OCI-LY1 (cell line): ENCODE measurements around the gene POLQ.

ENCODE experiments used
- H2AFZ ChIP-seq: fragments of 200-600 bp; sonication (generic), shearing (Covaris generic); 2 replicates; pipeline ENCODE4 v1.6.0; 2014; ENCODE audit warnings: antibody characterized with exemption, mild to moderate bottlenecking, low read length
- H3F3A ChIP-seq: fragments of 200-600 bp; sonication (generic), shearing (Covaris generic); 2 replicates; pipeline ENCODE4 v1.6.0; 2014; ENCODE audit warnings: mild to moderate bottlenecking, antibody characterized with exemption, low read length, moderate library complexity; ENCODE audit not compliant: insufficient read depth
- H3K27ac ChIP-seq: fragments of 200-600 bp; sonication (generic); 2 replicates; pipeline ENCODE4 v1.5.1; 2014; ENCODE audit warnings: low read length, mixed run types, mild to moderate bottlenecking, low read depth; ENCODE audit not compliant: poor library complexity, severe bottlenecking
- H3K27me3 ChIP-seq: fragments of 200-600 bp; sonication (generic); 2 replicates; pipeline ENCODE4 v1.6.0; 2014; ENCODE audit warnings: antibody characterized with exemption, mild to moderate bottlenecking, low read length, moderate library complexity; ENCODE audit not compliant: insufficient read depth
- H3K36me3 ChIP-seq: fragments of 200-600 bp; sonication (generic); 2 replicates; pipeline ENCODE4 v1.6.1; 2014; ENCODE audit warnings: mild to moderate bottlenecking, antibody characterized with exemption, low read length, moderate library complexity, mixed read lengths; ENCODE audit not compliant: insufficient read depth
- H3K4me1 ChIP-seq: fragments of 200-600 bp; sonication (generic); 2 replicates; pipeline ENCODE4 v1.5.1; 2014; ENCODE audit warnings: mild to moderate bottlenecking, low read length, moderate library complexity; ENCODE audit not compliant: insufficient read depth, severe bottlenecking
- H3K4me2 ChIP-seq: fragments of 200-600 bp; sonication (generic), shearing (Covaris generic); 2 replicates; pipeline ENCODE4 v1.6.1; 2014; ENCODE audit warnings: low read length
- H3K4me3 ChIP-seq: fragments of 200-600 bp; sonication (generic); 2 replicates; pipeline ENCODE4 v1.5.1; 2014; ENCODE audit warnings: low read length, low read depth, mild to moderate bottlenecking, mixed read lengths; ENCODE audit not compliant: poor library complexity, severe bottlenecking
- H3K79me2 ChIP-seq: fragments of 200-600 bp; shearing (Covaris generic); 2 replicates; pipeline ENCODE4 v1.6.1; 2016; ENCODE audit warnings: mixed run types, low read length, mixed read lengths; ENCODE audit not compliant: insufficient read depth
- H3K9ac ChIP-seq: fragments of 200-600 bp; sonication (generic), shearing (Covaris generic); 2 replicates; pipeline ENCODE4 v1.6.1; 2014; ENCODE audit warnings: mild to moderate bottlenecking, low read length, mixed read lengths
- H3K9me2 ChIP-seq: fragments of 200-600 bp; sonication (generic), shearing (Covaris generic); 2 replicates; pipeline ENCODE4 v1.6.1; 2014; ENCODE audit warnings: low read depth, mild to moderate bottlenecking, low read length, mixed read lengths
- H3K9me3 ChIP-seq: fragments of 200-600 bp; shearing (Covaris generic); 2 replicates; pipeline ENCODE4 v1.6.1; 2014; ENCODE audit warnings: low read length, mixed read lengths
- H4K20me1 ChIP-seq: fragments of 200-600 bp; sonication (generic), shearing (Covaris generic); 2 replicates; pipeline ENCODE4 v1.6.0; 2016; ENCODE audit warnings: mild to moderate bottlenecking, low read length; ENCODE audit not compliant: insufficient read depth
- EZH2 ChIP-seq: fragments of 200-600 bp; sonication (generic), shearing (Covaris generic); IDR thresholded peaks from 2 replicates; pipeline ENCODE4 v1.8.0; 2017; ENCODE audit warnings: borderline replicate concordance, mixed run types, mild to moderate bottlenecking, antibody characterized with exemption, low read length, moderate library complexity, mixed read lengths
- TF ChIP-seq, protein P1 (sequence below): fragments of 200-600 bp; sonication (generic), shearing (Covaris generic); IDR thresholded peaks from 2 replicates; pipeline ENCODE4 v1.5.1; 2017; ENCODE audit warnings: mild to moderate bottlenecking, antibody characterized with exemption, low read length, moderate library complexity, mixed read lengths

Gene POLQ

DNA sequence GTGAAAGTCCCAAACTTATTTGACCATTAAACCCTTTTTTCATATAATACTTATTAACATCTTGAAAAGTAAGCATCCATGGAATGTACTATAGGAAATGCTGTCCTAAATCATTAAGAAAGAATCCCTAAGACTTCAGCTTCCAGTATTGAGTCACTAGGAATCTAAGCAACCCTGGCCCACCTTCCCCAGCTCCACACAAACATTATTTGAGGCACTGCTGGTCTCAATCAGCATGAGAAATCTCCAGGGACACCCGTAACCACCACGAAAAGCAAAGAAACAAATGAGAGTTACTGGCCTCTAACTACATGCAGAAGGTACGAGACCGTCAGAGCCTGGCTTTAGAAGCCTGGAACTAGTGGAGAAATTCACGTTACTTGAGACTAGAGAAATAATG lies 68.2 kb downstream of the POLQ start:
- Histone ChIP-seq H3K9me2 (no peaks in the 10 kb centered on the region), H3F3A (no peaks in the 10 kb centered on the region), H3K4me3 (no peak overlapping the region), H3K9me3 (no peaks in the 10 kb centered on the region), H3K27me3 (no peaks in the 10 kb centered on the region), H2AFZ (no peak overlapping the region), H3K9ac (no peak overlapping the region), H4K20me1 (no peaks in the 10 kb centered on the region), H3K4me2 (no peak overlapping the region), H3K4me1 (no peaks in the 10 kb centered on the region), H3K36me3 (peaks cover 84% of the 10 kb centered on the region), H3K27ac (no peak overlapping the region), H3K79me2 (no peaks in the 10 kb centered on the region)
- TF ChIP-seq, protein P1, sequence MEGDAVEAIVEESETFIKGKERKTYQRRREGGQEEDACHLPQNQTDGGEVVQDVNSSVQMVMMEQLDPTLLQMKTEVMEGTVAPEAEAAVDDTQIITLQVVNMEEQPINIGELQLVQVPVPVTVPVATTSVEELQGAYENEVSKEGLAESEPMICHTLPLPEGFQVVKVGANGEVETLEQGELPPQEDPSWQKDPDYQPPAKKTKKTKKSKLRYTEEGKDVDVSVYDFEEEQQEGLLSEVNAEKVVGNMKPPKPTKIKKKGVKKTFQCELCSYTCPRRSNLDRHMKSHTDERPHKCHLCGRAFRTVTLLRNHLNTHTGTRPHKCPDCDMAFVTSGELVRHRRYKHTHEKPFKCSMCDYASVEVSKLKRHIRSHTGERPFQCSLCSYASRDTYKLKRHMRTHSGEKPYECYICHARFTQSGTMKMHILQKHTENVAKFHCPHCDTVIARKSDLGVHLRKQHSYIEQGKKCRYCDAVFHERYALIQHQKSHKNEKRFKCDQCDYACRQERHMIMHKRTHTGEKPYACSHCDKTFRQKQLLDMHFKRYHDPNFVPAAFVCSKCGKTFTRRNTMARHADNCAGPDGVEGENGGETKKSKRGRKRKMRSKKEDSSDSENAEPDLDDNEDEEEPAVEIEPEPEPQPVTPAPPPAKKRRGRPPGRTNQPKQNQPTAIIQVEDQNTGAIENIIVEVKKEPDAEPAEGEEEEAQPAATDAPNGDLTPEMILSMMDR = no peak

GRCh38 chr3:121473001-121473400 lies 72.8 kb downstream of the POLQ start:
- Histone ChIP-seq H3K36me3 (peaks cover 89% of the 10 kb centered on the region), H2AFZ (no peak overlapping the region), H3K4me3 (no peak overlapping the region), H3K9ac (no peak overlapping the region), H3K27ac (no peak overlapping the region), H4K20me1 (no peaks in the 10 kb centered on the region), H3K9me3 (no peaks in the 10 kb centered on the region), H3K79me2 (no peaks in the 10 kb centered on the region), H3K4me2 (no peak overlapping the region), H3F3A (no peaks in the 10 kb centered on the region), H3K27me3 (no peaks in the 10 kb centered on the region), H3K9me2 (no peaks in the 10 kb centered on the region), H3K4me1 (no peaks in the 10 kb centered on the region)
- TF ChIP-seq, protein P1 = no peak
- TF ChIP-seq EZH2 = no peak

GRCh38 chr3:121467085-121467484 lies 78.7 kb downstream of the POLQ start:
- Histone ChIP-seq H3K9me2 (no peaks in the 10 kb centered on the region), H3K9ac (no peak overlapping the region), H3K4me3 (no peak overlapping the region), H3K4me2 (no peak overlapping the region), H3K9me3 (no peaks in the 10 kb centered on the region), H3K27ac (no peak overlapping the region), H3K79me2 (no peaks in the 10 kb centered on the region), H3F3A (no peaks in the 10 kb centered on the region), H2AFZ (no peak overlapping the region), H3K4me1 (no peaks in the 10 kb centered on the region), H3K27me3 (no peaks in the 10 kb centered on the region), H4K20me1 (no peaks in the 10 kb centered on the region), H3K36me3 (peaks cover 86% of the 10 kb centered on the region)
- no peak for TF ChIP-seq EZH2
- TF ChIP-seq, protein P1 = no peak
